Fibroblast of lung (primary cell): Measurements from ENCODE around the gene OAS1. TPM values are rescaled to one million over a fixed set of nuclear protein-coding genes. Genes with fewer than 3 reads are reported as not detected.

Experiments
- DNase-seq, 2 donors: peaks; one replicate each; pipeline versions ENCODE4 v3.0.0 to v3.0.0-alpha.2; 2010; ENCODE audit warnings: low read depth in 2 of 2
- H2AFZ ChIP-seq: 2 replicates; pipeline ENCODE4 v1.5.1; 2012; ENCODE audit warnings: low read length, control low read depth, inconsistent platforms
- H3K27ac ChIP-seq: 2 replicates; pipeline ENCODE4 v1.5.1; 2011; ENCODE audit warnings: low read length, control low read depth; ENCODE audit not compliant: insufficient read depth
- H3K27me3 ChIP-seq: 2 replicates; pipeline ENCODE4 v1.5.1; 2011; ENCODE audit warnings: mild to moderate bottlenecking, low read length; ENCODE audit not compliant: control insufficient read depth, insufficient read depth
- H3K36me3 ChIP-seq: 2 replicates; pipeline ENCODE4 v1.5.1; 2011; ENCODE audit warnings: low read length; ENCODE audit not compliant: control insufficient read depth, insufficient read depth
- H3K4me1 ChIP-seq: 2 replicates; pipeline ENCODE4 v1.5.1; 2011; ENCODE audit warnings: low read length; ENCODE audit not compliant: control insufficient read depth, insufficient read depth; ENCODE audit errors: extremely low read depth
- H3K4me2 ChIP-seq: 2 replicates; pipeline ENCODE4 v1.5.1; 2011; ENCODE audit warnings: low read length, control low read depth; ENCODE audit not compliant: insufficient read depth; ENCODE audit errors: extremely low read depth
- H3K4me3 ChIP-seq, 4 experiments: fragments of 200-600 bp in 1 of 4; sonication (generic) in 1 of 4; replicated peaks in 1 of 4; 2 replicates each; pipeline ENCODE4 v1.5.1; 2011 to 2016; ENCODE audit warnings: low read length in 4 of 4, low read depth in 3 of 4, mild to moderate bottlenecking in 3 of 4, control low read depth in 2 of 4, inconsistent platforms in 1 of 4, mixed read lengths in 1 of 4; ENCODE audit not compliant: insufficient read depth in 1 of 4; ENCODE audit errors: control extremely low read depth in 1 of 4
- H3K79me2 ChIP-seq: 2 replicates; pipeline ENCODE4 v1.5.1; 2012; ENCODE audit warnings: mild to moderate bottlenecking, low read length, inconsistent platforms; ENCODE audit not compliant: control insufficient read depth, insufficient read depth
- H3K9ac ChIP-seq: 2 replicates; pipeline ENCODE4 v1.5.1; 2011; ENCODE audit warnings: mild to moderate bottlenecking, low read length, control low read depth; ENCODE audit not compliant: insufficient read depth
- H3K9me3 ChIP-seq: 2 replicates; pipeline ENCODE4 v1.5.1; 2012; ENCODE audit warnings: low read depth, low read length; ENCODE audit not compliant: control insufficient read depth, insufficient read depth
- H4K20me1 ChIP-seq: 2 replicates; pipeline ENCODE4 v1.5.1; 2011; ENCODE audit warnings: low read length; ENCODE audit not compliant: control insufficient read depth, insufficient read depth; ENCODE audit errors: extremely low read depth
- CTCF ChIP-seq, 2 donors: IDR thresholded peaks in 1 of 2; conservative IDR thresholded peaks in 1 of 2; 1 replicate in 1 of 2; 2 replicates in 1 of 2; pipeline ENCODE4 v1.5.1; 2011 to 2012; ENCODE audit warnings: low read length in 2 of 2, control low read depth in 1 of 2, inconsistent platforms in 1 of 2, low read depth in 1 of 2, mild to moderate bottlenecking in 1 of 2
- EZH2 ChIP-seq: IDR thresholded peaks from 2 replicates; pipeline ENCODE4 v1.5.1; 2012; ENCODE audit warnings: low read length, control low read depth, mild to moderate bottlenecking; ENCODE audit errors: missing control alignments
- polyA plus RNA-seq, 2 donors: library from polyadenylated mRNA; depleted of rRNA in 1 of 2; stranded (reverse) in 1 of 2; unstranded in 1 of 2; fragments of >200 nt; gene quantifications; 2 replicates each; pipeline ENCODE4 v1.2.1, GENCODE V29; 2011 to 2012; ENCODE audit warnings: missing spikeins in 1 of 2
- total RNA-seq: library from RNA; depleted of rRNA; stranded (reverse); fragments of >200 nt; gene quantifications from 2 replicates; pipeline ENCODE4 v1.2.1, GENCODE V29; 2014

The OAS1 gene
- total and polyA plus RNA-seq, 2 donors (not counting 1 experiment from before 2014, with no cell fraction given): 1.8 to 2.0 TPM

GRCh38 chr12:112869091-112869490 lies 37.7 kb upstream of the OAS1 start:
- TF ChIP-seq EZH2 (no peak), CTCF (conservative IDR thresholded peaks at IDR 0.05 in 1 of 2, IDR thresholded peaks at IDR 0.05 in 1 of 2; ENCODE audit: low read depth in 1 of 2, low read length in 2 of 2) (no peak)
- H3K27ac ChIP-seq: no peak overlapping the region
- H3K4me2 ChIP-seq: no peak overlapping the region

GRCh38 chr12:112869778-112870177 lies 37.0 kb upstream of the OAS1 start:
- H3K27me3 ChIP-seq: no peaks in the 10 kb centered on the region
- no peak overlapping the region for H3K4me2 ChIP-seq
- H3K27ac ChIP-seq: no peak overlapping the region
- H3K4me3 ChIP-seq: no peak overlapping the region
- no peak for DNase-seq
- no peaks in the 10 kb centered on the region for H3K79me2 ChIP-seq
- no peaks in the 10 kb centered on the region for H4K20me1 ChIP-seq
- H3K4me1 ChIP-seq: no peaks in the 10 kb centered on the region
- no peak overlapping the region for H3K9ac ChIP-seq
- no peak overlapping the region for H2AFZ ChIP-seq
- H3K9me3 ChIP-seq: no peaks in the 10 kb centered on the region
- TF ChIP-seq EZH2 (no peak), CTCF (conservative IDR thresholded peaks at IDR 0.05 in 1 of 2, IDR thresholded peaks at IDR 0.05 in 1 of 2; ENCODE audit: low read depth in 1 of 2, low read length in 2 of 2) (no peak)
- H3K36me3 ChIP-seq: no peaks in the 10 kb centered on the region

More at GRCh38 chr12:112869091-112869490, 37.7 kb upstream of the OAS1 start:
- H3K4me3 ChIP-seq: no peak overlapping the region
- no peaks in the 10 kb centered on the region for H4K20me1 ChIP-seq
- no peaks in the 10 kb centered on the region for H3K36me3 ChIP-seq
- H2AFZ ChIP-seq: no peak overlapping the region
- no peak overlapping the region for H3K9ac ChIP-seq
- H3K9me3 ChIP-seq: no peaks in the 10 kb centered on the region
- no peaks in the 10 kb centered on the region for H3K79me2 ChIP-seq
- no peak for DNase-seq
- H3K4me1 ChIP-seq: no peaks in the 10 kb centered on the region
- no peaks in the 10 kb centered on the region for H3K27me3 ChIP-seq

- no peak overlapping the region for H3K9ac ChIP-seq
- H3K4me1 ChIP-seq: no peaks in the 10 kb centered on the region
- no peak overlapping the region for H3K27ac ChIP-seq
- no peaks in the 10 kb centered on the region for H4K20me1 ChIP-seq
- no peak for TF ChIP-seq CTCF (conservative IDR thresholded peaks at IDR 0.05 in 1 of 2, IDR thresholded peaks at IDR 0.05 in 1 of 2; ENCODE audit: low read depth in 1 of 2, low read length in 2 of 2)
- TF ChIP-seq EZH2: no peak
- no peak overlapping the region for H3K4me3 ChIP-seq
- H2AFZ ChIP-seq: no peak overlapping the region
- no peak overlapping the region for H3K4me2 ChIP-seq
- DNase-seq: no peak
- H3K9me3 ChIP-seq: no peaks in the 10 kb centered on the region
- no peaks in the 10 kb centered on the region for H3K36me3 ChIP-seq
- no peaks in the 10 kb centered on the region for H3K27me3 ChIP-seq
- no peaks in the 10 kb centered on the region for H3K79me2 ChIP-seq
Observed at GRCh38 chr12:112870267-112870980, 36.3 kb upstream of the OAS1 start.
